CD4-positive, alpha-beta T cell treated with Interleukin-4 for 4 hours (primary cell): Measurements from ENCODE around the gene STK17B.

Source experiments
- DNase-seq: peaks from one replicate; pipeline ENCODE4 v3.0.0-alpha.2; 2020

Gene STK17B

DNA sequence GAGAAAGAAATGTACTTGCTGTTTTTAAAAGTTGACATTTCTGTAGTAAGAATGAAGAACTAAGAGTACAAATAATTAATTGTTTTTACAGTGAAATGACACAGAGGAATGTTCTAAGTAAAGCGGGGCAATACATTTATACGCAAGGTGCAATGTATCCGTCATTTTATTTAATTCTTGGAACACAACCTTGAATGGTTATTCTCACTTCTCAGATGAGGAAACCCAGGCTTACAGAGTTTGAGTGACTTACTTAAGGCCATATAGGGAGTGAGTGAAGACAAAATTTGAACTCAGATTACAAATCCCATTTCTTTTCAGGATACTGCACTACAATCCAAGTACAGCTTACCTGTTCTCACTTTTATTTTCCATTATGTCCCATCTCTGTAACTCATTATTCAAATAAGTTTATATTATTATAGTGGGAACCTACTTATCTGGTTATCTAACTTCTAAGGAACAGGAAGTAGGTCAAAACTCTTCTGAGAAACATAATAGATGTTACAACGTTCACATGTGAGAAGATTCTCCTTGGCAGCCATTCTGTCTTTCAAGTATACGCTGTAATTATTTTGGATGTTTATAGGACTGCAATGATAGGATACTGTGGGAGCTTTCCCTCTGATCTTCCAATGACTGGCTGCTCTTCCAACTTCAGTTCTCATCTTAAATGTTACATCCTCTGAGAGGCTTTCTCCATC is 12.3 kb upstream of the STK17B start:
- DNase-seq = peak; percentile 67

DNA sequence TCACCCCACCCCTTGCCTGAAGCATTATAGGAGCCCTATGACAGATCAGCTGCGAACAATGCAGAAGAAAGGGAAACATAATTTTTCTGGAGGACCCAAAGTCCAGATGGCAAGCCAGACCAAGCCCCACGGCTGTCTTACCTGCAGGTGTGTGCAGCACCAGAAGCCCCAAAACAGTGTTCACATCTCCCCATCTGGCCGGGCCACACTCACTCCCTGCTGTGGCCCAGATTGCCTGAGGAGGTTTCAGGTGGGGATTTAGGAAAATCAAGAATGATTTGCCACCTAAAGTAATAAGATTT is 11.7 kb upstream of the STK17B start:
- DNase-seq = no peak

DNA sequence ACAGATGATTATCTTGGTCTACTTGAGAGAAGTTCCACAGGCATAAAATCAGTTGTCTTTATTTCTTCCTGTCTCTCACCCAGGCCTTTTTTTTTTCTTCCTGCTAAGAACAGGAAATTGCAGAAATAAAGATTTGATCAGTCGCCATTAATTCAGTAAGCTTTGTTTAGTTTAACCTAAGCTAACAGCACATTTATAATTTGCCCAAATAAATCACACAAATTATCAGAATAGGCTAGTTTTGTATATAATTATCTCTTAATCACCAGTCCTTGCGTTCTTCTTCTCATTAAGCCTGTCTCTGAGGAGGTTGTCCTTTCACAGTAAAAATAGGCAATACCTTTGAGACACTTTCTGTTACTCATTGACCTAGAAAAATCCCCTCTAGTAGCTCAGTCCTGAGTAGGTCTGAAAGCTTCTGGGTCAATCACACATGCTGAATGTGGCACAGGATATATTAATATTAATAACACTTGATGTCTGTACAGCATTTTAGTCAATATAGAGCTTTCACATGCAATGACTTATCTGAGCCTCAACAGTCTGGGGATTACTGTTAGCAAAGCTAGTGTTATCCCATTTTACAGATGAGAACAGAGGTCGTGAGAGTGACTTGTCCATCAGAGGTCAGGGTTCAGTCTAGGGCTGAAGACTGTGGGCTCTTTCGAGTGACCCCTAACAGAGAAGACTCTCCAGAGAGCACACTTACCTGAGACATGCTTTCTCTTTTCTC is 11.2 kb upstream of the STK17B start:
- DNase-seq = peak; percentile 75

DNA sequence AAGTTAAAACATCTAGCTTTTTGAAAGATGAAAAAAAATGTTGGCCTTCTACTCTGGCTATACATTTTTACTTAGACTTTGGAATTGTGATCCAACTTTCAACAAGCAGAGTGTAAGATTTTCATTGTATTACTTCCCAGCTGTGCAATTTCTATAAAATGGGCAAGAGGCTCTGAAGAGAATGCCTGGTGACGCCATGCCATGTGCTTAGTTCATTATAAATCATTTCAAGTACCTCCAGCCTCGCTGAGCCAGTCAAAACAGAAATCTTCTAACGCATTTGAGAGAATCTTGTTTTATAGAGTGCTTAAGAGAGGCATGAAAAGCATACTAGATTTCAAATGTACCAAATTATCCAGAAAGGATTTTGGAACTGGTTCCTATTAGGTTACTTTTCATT is 10.1 kb upstream of the STK17B start:
- DNase-seq = no peak

DNA sequence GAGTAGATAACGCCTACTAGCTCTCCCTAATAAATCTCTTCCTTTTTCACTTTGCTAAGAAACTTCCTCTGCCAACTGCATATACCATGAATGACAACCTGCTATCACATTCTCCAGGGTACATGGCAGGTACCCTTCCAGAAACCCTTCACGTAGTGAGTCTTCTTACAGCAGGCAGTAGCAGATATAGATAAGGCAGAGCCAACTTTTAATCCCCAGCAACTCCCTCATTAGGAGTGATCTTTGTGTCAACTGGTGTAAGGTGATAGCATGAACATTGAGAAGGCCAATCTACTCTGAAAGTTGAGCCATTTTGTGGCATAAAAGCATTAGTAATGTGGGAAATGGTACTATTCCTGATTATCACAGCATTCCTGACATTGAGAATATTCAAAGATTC is 5.7 kb upstream of the STK17B start:
- no peak for DNase-seq

DNA sequence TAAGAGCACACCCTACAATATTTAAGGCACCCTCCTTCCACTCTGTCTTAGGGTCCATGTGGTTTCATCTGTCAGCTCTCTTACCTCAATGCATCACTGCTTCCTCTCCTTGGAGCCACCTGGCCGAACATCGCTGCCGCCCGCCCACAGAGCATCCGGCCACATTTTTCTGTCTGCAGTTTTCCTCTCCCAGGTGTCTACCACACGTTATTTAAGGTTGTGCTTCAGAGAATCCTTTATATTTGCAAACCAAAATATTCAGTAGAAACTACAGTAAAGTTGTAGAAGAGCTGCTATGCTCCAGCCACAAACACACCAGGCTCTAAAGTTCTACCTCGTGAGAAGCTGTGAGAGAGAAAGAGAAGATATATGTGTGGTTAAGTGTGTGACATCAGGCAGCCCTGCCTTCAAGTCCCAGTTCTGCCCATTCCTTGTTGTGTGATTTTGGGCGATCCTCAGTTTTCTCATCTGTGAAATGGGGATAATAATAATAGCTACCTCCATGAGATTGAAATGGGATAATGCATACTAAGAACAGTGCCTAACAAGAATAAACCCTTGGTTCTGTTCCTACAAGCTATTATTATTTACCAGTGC is 4.9 kb upstream of the STK17B start:
- peak; percentile 98 for DNase-seq

DNA sequence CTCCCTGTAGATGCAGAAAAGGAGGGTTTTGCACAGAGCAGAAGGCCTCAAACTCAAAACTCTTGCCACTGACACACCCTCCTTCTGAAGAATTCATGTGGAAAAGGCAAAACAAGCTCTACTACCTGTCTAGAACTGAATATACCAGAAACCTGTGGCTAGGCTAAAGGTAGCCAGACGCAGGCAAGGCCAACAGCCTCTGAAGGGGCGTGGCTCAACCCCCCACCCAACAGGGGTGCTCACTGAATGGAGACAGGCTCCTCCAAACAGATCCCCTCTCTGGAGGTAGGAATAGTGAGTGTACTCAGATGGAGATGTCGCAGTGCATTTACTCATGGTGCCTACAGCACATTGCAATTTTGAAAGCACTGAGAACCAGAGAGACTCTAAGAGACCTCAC is 3.0 kb upstream of the STK17B start:
- peak; percentile 89 for DNase-seq

DNA sequence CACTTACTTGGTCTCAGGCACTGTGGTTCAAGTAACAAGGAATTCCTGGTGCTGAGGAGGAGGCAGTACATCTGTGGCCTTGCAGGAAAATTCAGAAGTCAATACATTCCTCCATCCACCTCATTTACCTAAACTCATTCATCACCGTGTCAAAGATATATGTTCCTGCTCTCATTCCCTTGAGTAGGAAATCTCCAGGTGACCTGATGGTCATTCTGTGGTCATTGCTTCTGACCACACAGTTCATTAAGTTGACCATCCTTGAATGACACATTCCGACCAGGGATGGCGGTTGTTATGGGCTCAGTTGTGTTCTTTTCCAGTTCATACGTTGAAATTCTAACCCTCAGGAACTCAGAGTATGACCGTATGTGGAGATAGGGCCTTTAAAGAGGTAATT is 2.1 kb upstream of the STK17B start:
- no peak for DNase-seq

DNA sequence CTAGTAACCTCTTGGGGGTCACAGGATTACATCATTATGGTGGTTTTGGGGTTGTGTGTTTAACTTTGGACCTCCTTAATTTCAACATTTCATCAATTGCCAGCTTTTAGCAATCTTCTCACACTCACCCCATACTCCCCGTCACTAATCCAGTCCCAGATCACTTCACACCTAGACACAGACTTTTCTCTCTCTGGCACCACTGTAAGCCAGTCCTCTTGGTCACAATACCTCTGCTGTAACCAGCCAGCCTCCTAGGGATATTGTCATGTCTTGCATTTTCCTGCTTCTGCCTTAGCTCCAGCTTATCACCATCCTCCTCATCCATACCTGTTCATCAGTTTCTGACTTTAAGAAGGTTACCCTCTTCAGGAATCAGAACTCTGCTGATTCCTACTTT is 1.6 kb upstream of the STK17B start:
- no peak for DNase-seq

DNA sequence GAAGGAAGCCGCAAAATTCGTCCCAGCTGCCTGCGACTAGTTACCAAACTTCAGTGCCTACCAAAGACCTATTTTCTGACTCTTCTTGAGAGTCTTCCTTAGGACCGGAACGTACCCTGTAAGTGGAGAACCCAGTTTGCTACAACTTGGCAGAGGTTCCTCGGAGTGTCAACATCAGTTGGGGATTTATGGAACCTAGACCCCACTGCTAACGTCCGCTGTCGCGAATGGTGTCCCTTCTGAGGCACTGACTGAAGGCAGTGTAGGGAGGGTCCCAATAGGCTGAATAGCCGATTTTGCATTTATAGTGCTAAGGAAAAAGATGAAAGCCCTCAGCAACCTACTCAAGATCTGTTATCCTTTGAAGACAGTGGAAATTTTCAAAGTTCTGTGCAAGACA is 568 bp upstream of the STK17B start:
- no peak for DNase-seq

DNA sequence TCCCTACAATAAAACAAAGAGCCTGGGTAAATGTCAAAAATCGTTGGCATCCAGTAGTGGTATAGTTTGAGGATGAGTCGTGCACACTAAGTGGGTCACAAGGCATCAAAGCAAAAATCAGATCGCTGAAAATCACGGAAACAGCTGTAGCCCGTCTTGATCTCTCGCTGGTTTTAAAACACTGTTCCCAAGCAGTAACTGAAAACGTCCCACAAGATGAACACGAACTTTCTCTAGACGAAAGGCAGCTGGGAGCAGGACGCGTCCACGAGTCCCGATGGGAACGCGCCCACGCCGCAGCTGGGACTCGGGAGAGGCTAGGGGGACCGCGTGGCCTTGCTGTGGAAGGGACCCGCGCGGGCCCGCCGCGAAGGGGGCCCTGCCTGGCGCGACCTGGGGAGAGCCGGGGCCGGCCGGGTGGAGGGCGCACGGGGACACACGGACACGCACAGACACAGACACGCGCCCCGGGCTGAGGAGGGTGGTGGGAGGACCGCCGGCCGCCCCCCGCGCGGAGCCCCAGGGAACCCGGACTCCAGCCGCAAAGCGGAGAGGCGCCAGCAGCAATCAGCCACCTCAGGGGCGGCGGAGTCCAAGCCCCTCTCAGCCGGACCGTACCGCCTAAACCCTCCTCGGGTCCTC is 651 bp downstream of the STK17B start:
- DNase-seq = peak; percentile 78

DNA sequence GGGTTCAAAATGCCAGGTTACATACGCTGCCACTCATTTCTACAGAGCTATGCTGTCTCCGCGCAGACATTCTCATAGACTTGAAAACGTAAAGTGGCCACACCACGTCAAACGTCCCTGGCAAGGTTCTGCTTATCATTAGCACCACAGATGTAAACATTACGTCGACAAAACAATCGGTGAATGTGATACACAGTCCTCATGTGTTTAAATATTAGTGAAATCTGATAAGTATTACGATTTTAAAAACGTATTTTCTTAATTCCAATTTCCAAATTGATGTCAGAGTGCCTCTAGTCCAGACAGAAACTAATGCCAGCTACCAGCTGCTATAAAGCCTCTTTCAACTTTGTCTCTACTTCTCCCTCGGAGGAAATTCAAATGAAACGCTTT is 1.2 kb downstream of the STK17B start:
- DNase-seq = peak; percentile 76

DNA sequence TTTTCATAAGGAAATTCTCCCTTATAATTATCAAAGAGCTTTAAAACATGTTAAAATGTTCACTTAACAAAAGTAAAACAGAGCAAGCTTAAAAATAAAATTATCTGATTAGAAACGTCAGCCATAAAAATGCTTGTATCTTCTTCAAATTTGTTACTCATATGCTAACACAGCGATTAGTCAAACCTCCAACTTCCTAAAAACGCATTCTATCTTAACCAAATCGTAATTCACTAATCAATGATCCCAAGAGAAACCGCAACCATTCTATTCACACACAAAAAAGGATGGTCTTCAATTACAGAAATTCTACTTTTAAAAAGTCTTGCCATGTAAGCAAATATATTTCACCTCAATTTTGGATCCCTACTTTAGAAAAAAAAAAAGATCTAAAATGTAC is 1.9 kb downstream of the STK17B start:
- no peak for DNase-seq

DNA sequence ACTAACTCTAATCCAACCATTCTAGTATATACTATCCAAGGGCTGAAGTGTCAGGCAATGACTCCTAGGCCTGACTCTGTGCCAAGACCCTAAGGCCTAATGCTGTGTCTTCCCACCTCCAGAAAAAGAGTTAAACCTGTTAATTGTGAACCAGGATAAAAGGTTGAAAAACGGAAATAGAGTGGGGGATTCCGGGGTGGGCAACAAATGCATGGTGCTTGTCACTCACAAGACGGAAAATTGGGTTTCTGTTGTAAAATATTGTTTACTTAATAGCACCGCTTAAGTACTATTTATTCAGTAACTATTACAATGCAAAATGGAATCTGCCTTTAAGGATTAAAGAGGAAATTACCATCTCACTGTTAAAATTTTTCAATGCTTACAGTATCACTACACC is 3.2 kb downstream of the STK17B start:
- no peak for DNase-seq

DNA sequence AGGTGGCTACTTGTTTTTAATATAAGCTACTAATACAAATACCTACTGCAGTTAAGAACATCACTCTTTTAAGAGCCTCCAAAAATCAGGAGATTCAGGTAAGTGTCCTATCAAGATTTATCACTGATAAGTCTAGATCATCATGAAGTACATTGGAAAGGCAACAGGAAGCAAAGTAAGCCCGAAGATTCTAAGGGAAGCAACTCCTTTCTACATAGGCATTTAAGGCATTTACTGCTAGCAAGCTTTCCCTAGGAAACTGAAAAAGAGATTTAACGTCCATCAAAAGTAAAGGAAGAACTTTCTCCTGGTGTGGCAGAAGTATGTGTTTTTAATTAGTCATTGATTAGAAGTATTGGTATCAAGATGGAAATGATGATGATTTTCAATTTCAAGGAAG is 3.7 kb downstream of the STK17B start:
- no peak for DNase-seq

DNA sequence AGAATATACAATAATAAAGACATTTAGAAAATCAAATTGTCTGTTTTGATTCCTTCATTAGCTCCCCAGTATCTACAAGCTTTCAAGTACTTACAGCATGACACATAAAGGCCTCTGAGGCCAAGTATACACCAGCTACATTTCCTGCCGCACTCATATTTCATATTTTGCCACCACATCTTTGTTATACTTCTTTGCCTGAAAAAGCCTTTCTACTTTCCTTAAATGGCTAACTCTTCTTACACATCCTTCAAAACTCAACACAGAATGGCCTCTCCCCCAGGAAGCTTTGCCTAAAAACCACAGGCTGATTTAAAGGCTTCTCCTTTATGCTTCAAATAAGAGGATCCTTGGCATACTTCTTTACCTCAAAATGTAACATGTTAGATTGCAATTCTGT is 4.5 kb downstream of the STK17B start:
- DNase-seq = peak; percentile 78

DNA sequence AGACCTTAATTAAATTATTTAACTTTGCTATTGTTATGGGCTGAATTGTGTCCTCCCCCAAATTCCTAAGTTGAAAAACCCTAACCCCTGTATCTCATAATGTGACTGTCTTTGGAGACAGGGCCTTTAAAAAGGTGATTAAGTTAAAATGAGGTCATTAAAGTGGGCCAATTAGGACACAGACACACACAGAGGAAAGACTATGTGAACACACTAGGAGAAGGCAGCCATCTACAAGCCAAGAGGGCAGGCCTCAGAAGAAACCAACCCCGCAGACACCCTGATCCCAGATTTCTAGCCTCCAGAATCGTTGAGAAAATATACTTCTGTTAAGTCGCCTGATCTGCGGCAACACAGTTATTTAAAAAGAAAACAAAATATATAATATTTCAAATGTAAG is 6.4 kb downstream of the STK17B start:
- DNase-seq = no peak

DNA sequence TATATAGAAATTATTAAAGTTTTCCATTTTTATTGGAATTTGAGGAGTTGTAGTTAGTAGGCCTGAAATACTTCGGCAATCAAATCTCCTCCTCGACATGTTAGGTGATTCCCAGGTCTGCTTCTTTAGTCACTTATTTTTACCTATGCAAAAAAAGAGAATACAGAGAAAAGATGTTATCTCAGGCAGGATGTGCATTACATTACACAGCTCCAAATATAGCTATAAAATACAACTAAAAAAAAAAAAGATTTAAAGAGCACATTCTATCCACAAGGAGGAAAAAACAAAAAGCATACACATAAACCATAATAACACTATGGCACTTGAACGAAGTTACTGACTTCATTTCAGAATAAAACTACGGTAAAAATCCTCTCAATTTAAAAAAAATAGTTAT is 8.1 kb downstream of the STK17B start:
- peak; percentile 64 for DNase-seq

DNA sequence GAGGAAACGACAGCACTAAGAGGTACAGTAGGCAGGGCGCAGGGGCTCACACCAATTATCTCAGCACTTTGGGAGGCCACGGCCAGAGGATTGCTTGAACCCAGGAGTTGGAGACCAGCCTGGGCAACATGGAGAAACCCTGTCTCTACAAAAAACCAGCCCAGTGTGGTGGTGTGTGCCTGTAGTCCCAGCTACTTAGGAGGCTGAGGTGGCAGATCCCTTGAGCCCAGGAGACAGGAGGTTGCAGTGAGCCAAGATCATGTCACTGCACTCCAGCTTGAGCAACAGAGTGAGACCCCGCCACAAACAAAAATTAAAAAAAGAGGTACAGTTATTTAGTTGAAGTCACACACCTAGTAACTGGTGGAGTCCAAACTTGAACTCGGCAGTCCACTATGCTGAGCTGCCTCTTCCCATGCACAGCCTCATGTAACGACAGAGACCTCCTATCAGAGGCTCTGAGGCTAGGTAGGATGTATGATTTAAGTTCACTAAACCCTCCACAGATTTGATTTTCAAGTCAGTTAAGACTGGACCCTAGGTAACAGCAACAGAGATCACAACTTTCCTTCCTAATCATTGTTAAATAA is 8.7 kb downstream of the STK17B start:
- no peak for DNase-seq

DNA sequence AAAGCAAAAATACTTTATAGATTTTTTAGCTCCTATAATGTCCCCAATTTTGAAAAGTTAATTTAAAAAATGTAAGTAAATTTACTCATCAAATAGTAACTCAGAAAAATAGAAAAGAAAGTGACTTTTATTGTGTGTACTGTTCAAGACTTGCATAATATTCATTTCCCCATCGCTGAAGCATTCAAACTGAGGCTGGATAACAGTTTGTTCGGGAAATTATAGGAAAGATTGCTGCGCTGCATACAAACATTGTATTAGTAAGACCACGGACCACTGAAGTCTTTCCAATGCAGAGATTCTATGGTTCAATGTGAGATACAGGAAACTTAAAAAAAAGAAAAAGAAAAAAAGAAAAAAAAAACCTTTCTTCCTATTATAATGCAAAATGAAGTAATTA is 10.4 kb downstream of the STK17B start:
- DNase-seq = no peak

DNA sequence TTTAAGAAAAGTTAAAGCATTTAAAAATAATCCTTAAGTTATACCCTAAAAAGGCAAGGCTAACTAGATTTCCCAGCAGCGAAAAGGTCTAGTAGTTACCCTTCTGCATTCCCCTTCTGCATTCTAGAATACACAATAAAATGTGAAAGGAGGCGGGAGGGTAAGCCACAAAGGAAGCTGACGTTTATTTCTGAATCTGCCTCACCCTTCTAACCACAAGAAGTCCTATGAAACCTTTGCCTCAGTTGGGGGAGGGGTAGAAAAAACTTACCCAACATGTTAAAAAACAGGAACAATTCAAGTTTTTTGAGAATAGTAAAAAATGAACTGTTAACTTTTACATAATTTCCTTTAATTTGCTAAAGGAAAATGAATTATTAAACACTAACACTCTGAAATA is 11.3 kb downstream of the STK17B start:
- DNase-seq = peak; percentile 89

DNA sequence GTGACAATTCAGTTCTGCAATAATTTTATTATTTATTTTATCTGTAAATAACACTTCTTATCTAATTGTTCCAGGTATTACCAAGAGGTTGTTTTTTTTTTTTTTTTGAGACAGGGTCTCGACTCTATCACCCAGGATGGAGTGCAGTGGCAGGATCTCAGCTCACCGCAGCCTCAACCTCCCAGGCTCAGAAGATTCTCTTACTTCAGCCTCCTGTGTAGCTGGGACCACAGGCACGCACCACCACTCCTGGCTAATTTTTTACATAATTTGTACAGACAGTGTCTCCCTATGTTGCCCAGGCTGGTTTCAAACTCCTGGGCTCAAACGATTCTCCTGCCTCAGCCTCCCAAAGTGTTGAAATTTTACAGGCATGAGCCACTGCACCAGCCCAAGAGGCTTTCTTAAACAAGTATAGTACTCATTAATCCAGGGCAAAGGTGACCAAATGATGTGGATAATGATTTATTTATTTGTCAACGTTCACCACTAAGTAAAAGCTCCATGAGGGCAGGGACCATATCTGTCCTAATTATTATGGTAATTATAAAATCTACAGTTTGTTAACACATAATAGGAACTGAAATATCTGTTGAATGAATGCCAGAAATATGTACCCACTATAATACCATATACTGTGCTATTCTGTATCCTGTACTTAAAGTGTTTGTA is 12.0 kb downstream of the STK17B start:
- no peak for DNase-seq

DNA sequence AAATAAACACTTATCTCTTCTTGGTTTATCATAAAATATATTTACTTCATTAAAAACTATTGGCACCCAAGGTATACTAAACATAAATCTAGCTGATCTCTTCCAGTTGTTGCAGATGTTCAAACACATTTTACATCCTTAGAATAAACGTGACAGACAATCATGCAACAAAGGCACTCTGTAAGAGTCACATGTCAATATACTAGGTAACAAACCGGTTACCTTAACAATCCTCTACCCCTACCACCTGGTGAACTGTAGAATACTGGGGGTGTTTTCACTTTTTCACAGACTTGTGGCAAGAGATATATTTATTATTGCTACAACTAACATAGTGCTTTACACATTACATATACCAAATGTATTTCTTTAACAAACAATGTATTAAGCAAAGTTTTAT is 15.8 kb downstream of the STK17B start:
- DNase-seq = no peak
